ENCODE results near the gene PLEKHA8.

PLEKHA8 gene

DNA sequence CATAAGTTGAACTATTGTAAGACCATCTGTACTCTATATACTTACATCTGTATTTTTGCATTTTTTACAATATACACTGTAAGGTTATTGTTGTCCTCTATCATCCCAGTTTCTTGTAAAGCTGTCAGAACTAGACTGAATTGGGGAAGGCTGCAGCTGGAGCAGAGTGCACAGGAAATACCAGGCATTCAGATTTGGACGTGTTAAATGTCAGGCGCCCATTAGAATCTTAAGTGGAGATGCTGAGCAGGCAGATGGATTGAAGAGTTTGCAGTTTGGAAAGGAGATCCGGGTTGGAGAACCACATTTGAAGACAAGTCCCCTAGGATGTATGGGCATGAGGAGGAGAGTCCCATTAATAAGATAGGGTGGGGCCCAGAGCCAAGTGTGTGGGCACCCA, 147.0 kb downstream of the PLEKHA8 start:
- TF ChIP-seq CTCF (IDR thresholded peaks at IDR 0.05; ENCODE audit: low read depth, low read length), result no peak
- in situ Hi-C loops (cut with HindIII; ENCODE audit: low sequenced_read_pairs), result no loop called here
- no peak for DNase-seq (ENCODE audit: low read depth, low spot score)
- no peak overlapping the region for H3K4me3 ChIP-seq (ENCODE audit: low read depth, low read length)

GRCh38 chr7:30175636-30176147, 147.5 kb downstream of the PLEKHA8 start:
- in situ Hi-C loops (cut with HindIII; ENCODE audit: low sequenced_read_pairs), result no loop called here
- no peak for DNase-seq (ENCODE audit: low read depth, low spot score)
- H3K4me3 ChIP-seq (ENCODE audit: low read depth, low read length), result no peak overlapping the region
- no peak for TF ChIP-seq CTCF (IDR thresholded peaks at IDR 0.05; ENCODE audit: low read depth, low read length)

DNA sequence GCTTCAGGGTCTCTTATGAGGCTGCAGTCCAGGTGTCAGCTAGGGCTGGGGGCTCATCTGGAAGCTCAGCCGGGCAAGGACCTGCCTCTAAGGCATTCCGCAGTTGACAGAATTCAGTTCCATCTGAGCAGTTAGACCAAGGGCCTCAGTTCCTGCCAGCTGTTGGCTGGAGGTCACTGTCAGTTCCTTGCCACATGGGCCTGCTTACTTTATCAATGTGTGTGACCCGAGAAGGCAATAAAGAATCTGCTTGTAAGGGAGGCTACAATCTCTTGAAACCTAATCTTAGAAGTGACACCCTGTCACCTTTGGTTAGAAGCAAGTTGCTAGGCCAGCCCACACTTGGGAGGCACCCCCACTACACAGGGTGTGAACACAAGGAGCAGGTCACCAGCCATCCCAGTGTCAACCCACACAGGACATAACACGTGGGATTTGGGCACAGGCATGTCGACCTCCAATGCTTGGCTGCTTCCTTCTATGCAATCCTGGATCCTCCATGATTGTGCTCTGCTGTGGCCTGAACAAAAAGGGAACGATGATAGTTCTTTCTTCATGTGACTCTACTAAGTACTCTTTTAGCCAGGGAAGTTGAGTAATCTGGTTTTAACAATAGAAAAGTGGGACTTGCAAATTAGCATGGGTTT, 148.4 kb downstream of the PLEKHA8 start:
- in situ Hi-C loops (cut with HindIII; ENCODE audit: low sequenced_read_pairs), result no loop called here
- no peak overlapping the region for H3K4me3 ChIP-seq (ENCODE audit: low read depth, low read length)
- no peak for TF ChIP-seq CTCF (IDR thresholded peaks at IDR 0.05; ENCODE audit: low read depth, low read length)
- DNase-seq (ENCODE audit: low read depth, low spot score), result no peak

DNA sequence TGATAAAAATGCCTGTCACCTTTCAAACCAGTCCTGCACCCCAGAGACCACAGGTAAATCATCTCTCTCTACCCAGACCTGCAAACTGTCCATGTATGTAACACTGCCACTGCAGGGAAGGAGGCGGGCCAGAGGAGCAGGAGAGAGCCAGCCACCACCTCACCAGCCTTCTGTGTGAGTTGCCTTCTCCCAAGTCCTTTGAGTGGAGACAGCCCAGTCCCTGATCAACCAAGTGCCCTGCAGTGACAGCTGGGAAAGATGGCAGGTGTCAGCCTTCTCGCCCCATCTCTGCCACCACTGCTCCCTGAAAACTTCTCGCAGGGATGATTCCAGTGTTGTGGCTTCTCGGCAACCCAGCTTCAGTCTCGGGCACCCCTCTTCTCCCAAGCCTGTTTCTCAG, 149.0 kb downstream of the PLEKHA8 start:
- in situ Hi-C loops (cut with HindIII; ENCODE audit: low sequenced_read_pairs), result no loop called here
- no peak for TF ChIP-seq CTCF (IDR thresholded peaks at IDR 0.05; ENCODE audit: low read depth, low read length)
- DNase-seq (ENCODE audit: low read depth, low spot score), result no peak
- no peak overlapping the region for H3K4me3 ChIP-seq (ENCODE audit: low read depth, low read length)

DNA sequence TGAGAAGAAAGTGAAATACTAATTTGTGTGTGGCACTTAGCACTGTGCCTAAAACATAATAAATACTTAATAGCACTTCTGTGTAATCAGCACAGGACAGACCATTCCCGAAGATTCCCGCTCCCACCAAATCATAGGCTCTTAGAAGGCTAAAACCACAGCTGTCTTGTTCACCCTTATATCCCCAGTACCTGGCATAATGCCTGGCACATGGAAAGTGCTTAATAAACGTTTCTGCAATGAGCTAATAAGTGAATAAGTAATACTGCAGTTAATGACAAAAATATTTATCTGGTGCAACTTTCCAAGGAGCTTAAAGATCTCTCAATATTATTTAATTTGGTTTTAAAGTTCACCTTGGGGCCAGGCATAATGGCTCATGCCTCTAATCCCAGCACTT, 149.8 kb downstream of the PLEKHA8 start:
- no peak for TF ChIP-seq CTCF (IDR thresholded peaks at IDR 0.05; ENCODE audit: low read depth, low read length)
- DNase-seq (ENCODE audit: low read depth, low spot score), result no peak
- in situ Hi-C loops (cut with HindIII; ENCODE audit: low sequenced_read_pairs), result no loop called here
- no peak overlapping the region for H3K4me3 ChIP-seq (ENCODE audit: low read depth, low read length)

- TF ChIP-seq CTCF (IDR thresholded peaks at IDR 0.05; ENCODE audit: low read depth, low read length), result no peak
- in situ Hi-C loops (cut with HindIII; ENCODE audit: low sequenced_read_pairs), result no loop called here
- no peak for DNase-seq (ENCODE audit: low read depth, low spot score)
- no peak overlapping the region for H3K4me3 ChIP-seq (ENCODE audit: low read depth, low read length)
Observed at GRCh38 chr7:30178748-30179436, 150.7 kb downstream of the PLEKHA8 start.
